T-helper 17 cell (primary cell): Measurements from ENCODE around the gene ESD. TPM values are rescaled to one million over a fixed set of nuclear protein-coding genes. Genes with fewer than 3 reads are reported as not detected.
A peak's percentile ranks its signal among the peaks of the same experiment; 100 is the strongest.
"Not testable (repeated sequence)": the region's sequence is repeated elsewhere in the genome, so short reads cannot be mapped to it uniquely, and the experiment has no call there.

Experiments used
- ATAC-seq: fragments of 150-1000 bp; cut with Tn5 transposase; 2 replicates; pipeline ENCODE4 v1.10.0; 2021; ENCODE audit warnings: mild to moderate bottlenecking, moderate library complexity
- DNase-seq, 3 donors: peaks; one replicate each; pipeline versions ENCODE4 v3.0.0 to v3.0.0-alpha.2; 2020 to 2021
- H3K9me3 ChIP-seq: one replicate; pipeline ENCODE4 v1.7.0; 2013; ENCODE audit warnings: low read length, mild to moderate bottlenecking; ENCODE audit not compliant: control insufficient read depth, poor library complexity, severe bottlenecking
- H3K27ac Mint-ChIP-seq: one replicate; pipeline ENCODE4 v1.8.0; 2022; ENCODE audit warnings: mild to moderate bottlenecking, moderate library complexity, mixed read lengths
- H3K27me3 Mint-ChIP-seq: one replicate; pipeline ENCODE4 v1.8.0; 2022; ENCODE audit warnings: mixed read lengths
- H3K36me3 Mint-ChIP-seq: one replicate; pipeline ENCODE4 v1.8.0; 2022; ENCODE audit warnings: low read depth, mixed read lengths
- H3K4me1 Mint-ChIP-seq: one replicate; pipeline ENCODE4 v1.8.0; 2022; ENCODE audit warnings: mild to moderate bottlenecking, mixed read lengths
- H3K4me3 Mint-ChIP-seq: one replicate; pipeline ENCODE4 v1.8.0; 2022; ENCODE audit warnings: mild to moderate bottlenecking, moderate library complexity, mixed read lengths
- total RNA-seq, 4 donors: library from RNA in 2 of 4; stranded (reverse) in 2 of 4; gene quantifications; one replicate each; pipeline ENCODE4 v1.2.3 and lab custom pipeline; 2022 to 2026

The ESD gene
- total RNA-seq, 2 donors from 2014 or later = 29.8 to 31.3 TPM

GRCh38 chr13:46778095-46778494 lies 18.9 kb downstream of the ESD start:
- peak overlapping the region; percentile 62 for H3K27ac Mint-ChIP-seq
- no peak for DNase-seq
- no peaks in the 10 kb centered on the region for H3K9me3 ChIP-seq
- ATAC-seq = no peak
- H3K4me3 Mint-ChIP-seq = no peak overlapping the region
- H3K4me1 Mint-ChIP-seq = peaks cover 2% of the 10 kb centered on the region
- no peaks in the 10 kb centered on the region for H3K27me3 Mint-ChIP-seq
- peaks cover 6% of the 10 kb centered on the region for H3K36me3 Mint-ChIP-seq

- no peaks in the 10 kb centered on the region for H3K9me3 ChIP-seq
- DNase-seq = no peak
- Mint-ChIP-seq H3K27me3 (no peaks in the 10 kb centered on the region), H3K27ac (no peak overlapping the region), H3K36me3 (peaks cover 11% of the 10 kb centered on the region), H3K4me3 (no peak overlapping the region), H3K4me1 (no peaks in the 10 kb centered on the region)
- ATAC-seq = no peak
Measured at GRCh38 chr13:46775385-46776107, 21.4 kb downstream of the ESD start.

GRCh38 chr13:46773541-46773940 lies 23.4 kb downstream of the ESD start:
- H3K9me3 ChIP-seq = no peaks in the 10 kb centered on the region
- Mint-ChIP-seq H3K4me1 (no peaks in the 10 kb centered on the region), H3K27ac (no peak overlapping the region), H3K36me3 (peaks cover 11% of the 10 kb centered on the region), H3K4me3 (no peak overlapping the region), H3K27me3 (no peaks in the 10 kb centered on the region)
- no peak for ATAC-seq
- DNase-seq = no peak

GRCh38 chr13:46771693-46772092 lies 25.3 kb downstream of the ESD start:
- ATAC-seq (no peak), DNase-seq (no peak)
- H3K4me3 Mint-ChIP-seq = no peak overlapping the region
- no peaks in the 10 kb centered on the region for H3K4me1 Mint-ChIP-seq
- H3K27me3 Mint-ChIP-seq = no peaks in the 10 kb centered on the region
- peaks cover 7% of the 10 kb centered on the region for H3K36me3 Mint-ChIP-seq
- H3K9me3 ChIP-seq = no peaks in the 10 kb centered on the region
- H3K27ac Mint-ChIP-seq = no peak overlapping the region

- H3K4me3 Mint-ChIP-seq, DNase-seq, H3K36me3 Mint-ChIP-seq, ATAC-seq, H3K27ac Mint-ChIP-seq, H3K9me3 ChIP-seq, H3K4me1 Mint-ChIP-seq, H3K27me3 Mint-ChIP-seq: not testable (repeated sequence)
Measured at GRCh38 chr13:46769925-46770324, 27.0 kb downstream of the ESD start.

- ATAC-seq (no peak), DNase-seq (no peak)
- Mint-ChIP-seq H3K4me1 (peaks cover 7% of the 10 kb centered on the region), H3K4me3 (no peak overlapping the region), H3K27ac (no peak overlapping the region), H3K36me3 (peaks cover 3% of the 10 kb centered on the region), H3K27me3 (peaks cover 15% of the 10 kb centered on the region)
- H3K9me3 ChIP-seq = no peaks in the 10 kb centered on the region
Measured at GRCh38 chr13:46761866-46762265, 35.1 kb downstream of the ESD start.

GRCh38 chr13:46761174-46761573 lies 35.8 kb downstream of the ESD start:
- DNase-seq (no peak), ATAC-seq (no peak)
- H3K4me1 Mint-ChIP-seq = peaks cover 7% of the 10 kb centered on the region

GRCh38 chr13:46759846-46760245 lies 37.1 kb downstream of the ESD start:
- ATAC-seq (no peak), DNase-seq (no peak)
- H3K4me1 Mint-ChIP-seq = peaks cover 7% of the 10 kb centered on the region
- H3K36me3 Mint-ChIP-seq = peaks cover 3% of the 10 kb centered on the region
- H3K27ac Mint-ChIP-seq = no peak overlapping the region
- H3K4me3 Mint-ChIP-seq = no peak overlapping the region
- no peaks in the 10 kb centered on the region for H3K9me3 ChIP-seq
- peaks cover 16% of the 10 kb centered on the region for H3K27me3 Mint-ChIP-seq

More at GRCh38 chr13:46761174-46761573, 35.8 kb downstream of the ESD start:
- no peaks in the 10 kb centered on the region for H3K9me3 ChIP-seq
- Mint-ChIP-seq H3K4me3 (no peak overlapping the region), H3K36me3 (peaks cover 3% of the 10 kb centered on the region), H3K27me3 (peaks cover 16% of the 10 kb centered on the region), H3K27ac (no peak overlapping the region)

- Mint-ChIP-seq H3K4me1 (peaks cover 7% of the 10 kb centered on the region), H3K27ac (peak overlapping the region; percentile 49), H3K4me3 (no peak overlapping the region), H3K27me3 (peaks cover 16% of the 10 kb centered on the region), H3K36me3 (peaks cover 3% of the 10 kb centered on the region)
- DNase-seq = no peak
- ATAC-seq = no peak
- H3K9me3 ChIP-seq = no peaks in the 10 kb centered on the region
Measured at GRCh38 chr13:46757640-46758039, 39.3 kb downstream of the ESD start.

GRCh38 chr13:46756977-46757376 lies 40.0 kb downstream of the ESD start:
- peaks cover 10% of the 10 kb centered on the region for H3K4me1 Mint-ChIP-seq
- no peak overlapping the region for H3K27ac Mint-ChIP-seq
- H3K27me3 Mint-ChIP-seq = peaks cover 16% of the 10 kb centered on the region
- no peaks in the 10 kb centered on the region for H3K9me3 ChIP-seq
- no peak for DNase-seq
- H3K4me3 Mint-ChIP-seq = no peak overlapping the region
- peaks cover 3% of the 10 kb centered on the region for H3K36me3 Mint-ChIP-seq
- no peak for ATAC-seq

GRCh38 chr13:46755508-46755907 lies 41.5 kb downstream of the ESD start:
- H3K27ac Mint-ChIP-seq, H3K4me3 Mint-ChIP-seq, DNase-seq, ATAC-seq, H3K36me3 Mint-ChIP-seq, H3K9me3 ChIP-seq: not testable (repeated sequence)
- Mint-ChIP-seq H3K4me1 (peaks cover 18% of the 10 kb centered on the region), H3K27me3 (peaks cover 16% of the 10 kb centered on the region)

GRCh38 chr13:46754812-46755211 lies 42.1 kb downstream of the ESD start:
- Mint-ChIP-seq H3K4me3 (no peak overlapping the region), H3K36me3 (peaks cover 3% of the 10 kb centered on the region), H3K27me3 (peaks cover 16% of the 10 kb centered on the region), H3K27ac (peak overlapping the region; percentile 2), H3K4me1 (peaks cover 18% of the 10 kb centered on the region)
- no peaks in the 10 kb centered on the region for H3K9me3 ChIP-seq
- ATAC-seq (no peak), DNase-seq (no peak)

- Mint-ChIP-seq H3K4me1 (peaks cover 18% of the 10 kb centered on the region), H3K36me3 (peaks cover 3% of the 10 kb centered on the region), H3K4me3 (no peak overlapping the region), H3K27ac (peak overlapping the region; percentile 2), H3K27me3 (peaks cover 16% of the 10 kb centered on the region)
- H3K9me3 ChIP-seq = no peaks in the 10 kb centered on the region
- ATAC-seq (no peak), DNase-seq (no peak)
Measured at GRCh38 chr13:46753917-46754316, 43.0 kb downstream of the ESD start.

- ATAC-seq (no peak), DNase-seq (no peak)
- Mint-ChIP-seq H3K4me3 (no peak overlapping the region), H3K27ac (no peak overlapping the region), H3K27me3 (peaks cover 14% of the 10 kb centered on the region), H3K4me1 (peaks cover 16% of the 10 kb centered on the region), H3K36me3 (peaks cover 3% of the 10 kb centered on the region)
- no peaks in the 10 kb centered on the region for H3K9me3 ChIP-seq
Measured at GRCh38 chr13:46753137-46753536, 43.8 kb downstream of the ESD start.
